Lower lobe of right lung (tissue), 2 donors: ENCODE data around the gene OXCT1. TPM values are rescaled to one million over a fixed set of nuclear protein-coding genes. Genes with fewer than 3 reads are reported as not detected.

ENCODE experiments used
- ATAC-seq, 2 donors: fragments of 200-7000 bp; cut with Tn5 transposase; one replicate each; pipeline ENCODE4 v1.9.1; 2020 to 2022; ENCODE audit warnings: mild to moderate bottlenecking in 2 of 2, moderate library complexity in 2 of 2
- DNase-seq: peaks from one replicate; pipeline ENCODE4 v3.0.0-alpha.2; 2020
- H3K27ac ChIP-seq: fragments of 200-600 bp; one replicate; pipeline ENCODE4 v1.8.0; 2022
- H3K27me3 ChIP-seq: fragments of 200-600 bp; one replicate; pipeline ENCODE4 v1.8.0; 2022; ENCODE audit warnings: low read depth
- H3K36me3 ChIP-seq: fragments of 200-600 bp; one replicate; pipeline ENCODE4 v1.8.0; 2022; ENCODE audit warnings: mild to moderate bottlenecking
- H3K4me1 ChIP-seq: fragments of 200-600 bp; one replicate; pipeline ENCODE4 v1.8.0; 2022
- H3K4me3 ChIP-seq: fragments of 200-600 bp; one replicate; pipeline ENCODE4 v1.8.0; 2022; ENCODE audit warnings: mild to moderate bottlenecking
- H3K9me3 ChIP-seq: fragments of 200-600 bp; one replicate; pipeline ENCODE4 v1.8.0; 2022
- intact Hi-C: fragments of 100-400 bp; cut with DNase I; formaldehyde crosslinking; loops from one replicate; pipeline ENCODE4 v1.11.0; 2022
- total RNA-seq: library from RNA; stranded (reverse); fragmentation: NEBNext Ultra II Directional; extraction: Animal tissue kit (Norgen Biotek cat#: 25700); gene quantifications from one replicate; pipeline ENCODE4 v1.2.1, GENCODE V29; 2021
- TF ChIP-seq, protein P1 (sequence below): fragments of 200-600 bp; IDR thresholded peaks from one replicate; pipeline ENCODE4 v1.8.0; 2022; ENCODE audit warnings: antibody characterized with exemption, mild to moderate bottlenecking
- donor health status: DM: no; HTN: yes; CAD: no; lungs with severe emphysema.

OXCT1 gene
- total RNA-seq, 1 donor from 2014 or later, result 10.2 TPM

DNA sequence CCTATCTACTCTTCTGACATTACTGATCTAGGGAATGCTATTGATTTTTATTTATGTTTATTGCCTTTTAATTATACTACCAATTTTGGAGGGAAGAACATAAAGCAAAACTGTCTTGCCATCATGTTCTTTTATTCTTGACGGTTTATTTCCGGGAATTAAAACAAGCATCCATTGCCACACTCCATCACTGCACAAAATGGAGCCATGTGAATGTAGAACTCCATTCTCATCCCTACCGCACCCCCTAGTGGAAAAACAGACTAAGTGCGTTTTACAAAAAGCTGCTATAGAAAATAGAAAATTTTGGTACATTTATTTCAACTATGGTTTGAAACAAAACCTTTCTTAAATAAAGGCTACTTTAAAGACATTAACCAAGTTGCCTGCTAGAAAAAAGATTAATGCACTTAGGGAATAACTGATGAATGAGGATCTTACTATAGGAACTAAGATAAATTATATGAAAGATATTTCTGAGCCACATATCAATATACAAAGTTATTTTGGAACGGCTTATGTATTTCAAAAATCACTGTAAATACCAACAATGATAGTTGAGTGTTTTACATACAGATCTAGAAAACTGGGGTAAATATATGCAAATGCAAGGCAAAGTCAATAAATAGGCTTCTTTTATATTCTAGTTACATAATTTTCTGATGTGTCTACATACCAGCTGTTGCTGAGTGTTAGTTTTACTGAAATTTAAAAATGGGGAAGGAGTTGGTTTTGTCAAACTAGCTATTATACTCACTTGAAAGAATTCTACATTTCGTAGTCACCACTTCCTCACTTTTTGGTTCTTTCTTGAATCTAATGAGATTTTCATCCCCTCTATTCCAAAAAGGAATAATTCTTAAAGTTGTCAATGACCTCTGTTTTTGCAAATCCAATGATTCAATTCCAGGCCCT is 26.5 kb downstream of the OXCT1 start:
- no peak overlapping the region for H3K27ac ChIP-seq
- H3K4me1 ChIP-seq, result no peaks in the 10 kb centered on the region
- TF ChIP-seq, protein P1, sequence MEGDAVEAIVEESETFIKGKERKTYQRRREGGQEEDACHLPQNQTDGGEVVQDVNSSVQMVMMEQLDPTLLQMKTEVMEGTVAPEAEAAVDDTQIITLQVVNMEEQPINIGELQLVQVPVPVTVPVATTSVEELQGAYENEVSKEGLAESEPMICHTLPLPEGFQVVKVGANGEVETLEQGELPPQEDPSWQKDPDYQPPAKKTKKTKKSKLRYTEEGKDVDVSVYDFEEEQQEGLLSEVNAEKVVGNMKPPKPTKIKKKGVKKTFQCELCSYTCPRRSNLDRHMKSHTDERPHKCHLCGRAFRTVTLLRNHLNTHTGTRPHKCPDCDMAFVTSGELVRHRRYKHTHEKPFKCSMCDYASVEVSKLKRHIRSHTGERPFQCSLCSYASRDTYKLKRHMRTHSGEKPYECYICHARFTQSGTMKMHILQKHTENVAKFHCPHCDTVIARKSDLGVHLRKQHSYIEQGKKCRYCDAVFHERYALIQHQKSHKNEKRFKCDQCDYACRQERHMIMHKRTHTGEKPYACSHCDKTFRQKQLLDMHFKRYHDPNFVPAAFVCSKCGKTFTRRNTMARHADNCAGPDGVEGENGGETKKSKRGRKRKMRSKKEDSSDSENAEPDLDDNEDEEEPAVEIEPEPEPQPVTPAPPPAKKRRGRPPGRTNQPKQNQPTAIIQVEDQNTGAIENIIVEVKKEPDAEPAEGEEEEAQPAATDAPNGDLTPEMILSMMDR, result peak; percentile 76
- H3K36me3 ChIP-seq, result peaks cover 5% of the 10 kb centered on the region
- DNase-seq, result no peak
- H3K27me3 ChIP-seq, result no peaks in the 10 kb centered on the region
- intact Hi-C loops, result no loop called here
- H3K4me3 ChIP-seq, result no peak overlapping the region
- ATAC-seq, result peak; percentile 69 to 71
- no peaks in the 10 kb centered on the region for H3K9me3 ChIP-seq

DNA sequence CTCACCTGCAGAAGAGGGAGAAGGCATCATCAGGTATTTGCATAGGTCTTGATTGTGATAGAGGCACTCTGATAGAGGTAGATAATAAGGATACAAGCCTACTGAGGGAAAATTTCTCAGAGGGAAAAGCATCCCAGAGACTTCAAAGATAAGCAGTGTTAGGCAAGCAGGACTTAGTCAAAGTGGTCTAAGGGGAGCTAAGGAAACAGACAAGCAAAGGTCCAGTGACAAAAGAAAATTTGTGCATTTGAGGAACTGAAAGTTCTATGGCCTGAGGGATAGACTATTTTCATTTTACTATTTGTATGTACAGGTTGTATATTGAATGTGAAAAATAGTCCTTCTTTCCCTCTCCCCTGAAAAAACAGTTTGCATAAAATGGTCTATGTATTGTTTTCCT is 27.4 kb downstream of the OXCT1 start:
- ATAC-seq (no peak), DNase-seq (no peak)
- TF ChIP-seq, protein P1, result no peak
- Histone ChIP-seq H3K4me3 (no peak overlapping the region), H3K27me3 (no peaks in the 10 kb centered on the region), H3K27ac (no peak overlapping the region), H3K4me1 (no peaks in the 10 kb centered on the region), H3K36me3 (peaks cover 7% of the 10 kb centered on the region), H3K9me3 (no peaks in the 10 kb centered on the region)
- intact Hi-C loops, result no loop called here

DNA sequence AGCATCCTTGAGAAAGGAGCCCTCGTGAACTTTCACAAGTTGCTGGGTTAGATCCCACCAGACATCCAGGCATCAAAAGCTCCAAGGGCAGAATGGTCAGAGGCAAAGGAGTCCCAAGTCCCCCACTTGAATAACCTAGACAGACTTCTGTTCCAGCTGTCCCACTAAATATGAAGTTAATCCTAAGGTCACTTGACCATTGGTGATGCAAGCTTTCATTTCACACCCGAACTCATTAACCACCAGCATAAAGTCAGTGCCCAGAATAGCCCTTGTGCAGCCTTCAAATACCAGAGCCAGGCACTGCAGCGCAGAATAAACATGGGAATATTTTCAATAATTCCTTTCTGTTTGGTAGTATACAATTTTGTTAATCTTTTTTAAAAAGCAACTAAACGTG is 28.9 kb downstream of the OXCT1 start:
- no peak for DNase-seq
- Histone ChIP-seq H3K36me3 (peaks cover 7% of the 10 kb centered on the region), H3K27ac (no peak overlapping the region), H3K9me3 (no peaks in the 10 kb centered on the region), H3K4me1 (no peaks in the 10 kb centered on the region), H3K4me3 (no peak overlapping the region), H3K27me3 (no peaks in the 10 kb centered on the region)
- ATAC-seq, result no peak
- TF ChIP-seq, protein P1, result no peak
- intact Hi-C loops, result no loop called here

DNA sequence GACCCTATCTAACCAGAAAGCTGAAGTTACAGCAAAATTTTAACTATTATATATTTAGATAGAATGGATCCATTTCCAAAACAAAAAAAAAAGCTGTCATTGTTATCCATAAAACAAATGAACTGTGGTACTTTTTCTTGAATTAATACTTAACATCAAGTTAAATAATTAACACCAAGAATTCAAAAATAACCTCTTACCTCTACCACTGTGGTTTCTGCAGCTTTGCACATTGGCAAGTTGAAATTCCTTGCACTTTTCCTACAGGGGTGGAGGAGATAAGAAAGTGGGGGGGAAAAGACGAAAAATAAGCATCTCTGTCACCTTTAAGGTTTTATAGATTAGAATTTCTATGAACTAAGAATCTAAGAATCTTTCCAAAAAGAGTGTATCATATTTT is 30.0 kb downstream of the OXCT1 start:
- peaks cover 7% of the 10 kb centered on the region for H3K36me3 ChIP-seq
- no peaks in the 10 kb centered on the region for H3K4me1 ChIP-seq
- H3K4me3 ChIP-seq, result no peak overlapping the region
- intact Hi-C loops, result no loop called here
- no peak overlapping the region for H3K27ac ChIP-seq
- no peak for ATAC-seq
- TF ChIP-seq, protein P1, result no peak
- H3K27me3 ChIP-seq, result no peaks in the 10 kb centered on the region
- no peak for DNase-seq
- H3K9me3 ChIP-seq, result no peaks in the 10 kb centered on the region

DNA sequence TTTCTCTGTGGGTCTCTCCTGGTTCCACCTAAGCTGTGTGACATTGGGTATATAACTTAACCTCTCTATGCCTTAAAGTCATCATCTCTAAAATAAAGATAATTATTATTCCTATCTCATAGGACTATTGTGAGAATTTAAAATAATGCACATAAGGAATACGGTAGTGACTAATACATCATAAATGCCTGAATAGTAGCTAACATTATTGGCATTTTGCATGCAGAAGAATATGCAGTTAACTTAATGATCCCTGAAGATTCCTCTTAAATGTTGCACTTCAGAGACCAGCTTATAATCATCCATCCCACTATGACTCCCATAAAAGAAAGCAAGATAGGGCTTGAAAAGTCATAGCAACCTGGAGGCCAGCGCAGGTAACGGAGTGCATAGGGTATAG is 32.4 kb downstream of the OXCT1 start:
- no peaks in the 10 kb centered on the region for H3K9me3 ChIP-seq
- no peak for ATAC-seq
- intact Hi-C loops, result no loop called here

More for the DNA sequence above, 32.4 kb downstream of the OXCT1 start:
- TF ChIP-seq, protein P1, result no peak
- Histone ChIP-seq H3K36me3 (peaks cover 7% of the 10 kb centered on the region), H3K4me1 (no peaks in the 10 kb centered on the region), H3K27ac (no peak overlapping the region), H3K4me3 (no peak overlapping the region), H3K27me3 (no peaks in the 10 kb centered on the region)
- no peak for DNase-seq
